Measurements from ENCODE around the gene SRSF3.
"Not testable (repeated sequence)": the region's sequence is repeated elsewhere in the genome, so short reads cannot be mapped to it uniquely, and the experiment has no call there.

Gene SRSF3

DNA sequence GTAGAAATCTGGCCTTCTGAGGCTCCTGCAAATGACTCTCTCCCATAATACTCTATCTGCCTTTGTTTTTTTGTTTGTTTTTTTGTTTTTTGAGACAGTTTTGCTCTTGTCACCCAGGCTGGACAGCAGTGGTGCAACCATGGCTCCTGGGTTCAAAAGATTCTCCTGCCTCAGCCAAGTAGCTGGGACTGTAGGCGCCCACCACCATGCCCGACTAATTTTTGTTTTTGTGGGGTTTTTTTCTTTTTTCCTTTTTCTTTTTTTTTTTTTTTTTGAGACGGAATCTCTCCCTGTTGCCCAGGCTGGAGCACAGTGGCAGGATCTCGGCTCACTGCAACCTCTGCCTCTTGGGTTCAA, 30.3 kb upstream of the SRSF3 start:
- TF ChIP-seq ZNF274 (IDR thresholded peaks at IDR 0.05; ENCODE audit: low read depth, low read length) = no peak
- H3K4me3 ChIP-seq (ENCODE audit: low read length) = no peak overlapping the region

DNA sequence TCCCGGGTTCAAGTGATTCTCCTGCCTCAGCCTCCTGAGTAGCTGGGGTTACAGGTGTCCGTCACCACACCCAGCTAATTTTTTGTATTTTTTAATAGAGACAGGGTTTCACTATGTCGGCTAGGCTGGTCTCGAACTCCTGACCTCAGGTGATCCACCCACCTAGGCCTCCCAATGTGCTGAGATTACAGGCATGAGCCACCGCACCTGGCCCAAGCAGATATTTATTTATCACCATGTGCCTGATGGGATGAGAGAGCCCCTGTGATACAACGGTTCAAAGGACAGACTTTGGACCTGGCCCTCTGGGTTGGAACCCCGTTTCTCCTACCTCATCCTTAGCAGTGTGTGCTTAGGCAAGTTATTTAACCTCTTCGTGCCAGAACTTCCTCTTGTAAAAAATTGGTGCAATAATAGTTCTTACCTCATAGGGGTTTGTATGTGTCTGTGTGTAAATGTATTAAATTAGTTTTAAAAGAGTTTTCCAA, 27.7 kb upstream of the SRSF3 start:
- no peak for TF ChIP-seq ZNF274 (IDR thresholded peaks at IDR 0.05; ENCODE audit: low read depth, low read length)
- no peak overlapping the region for H3K4me3 ChIP-seq (ENCODE audit: low read length)

DNA sequence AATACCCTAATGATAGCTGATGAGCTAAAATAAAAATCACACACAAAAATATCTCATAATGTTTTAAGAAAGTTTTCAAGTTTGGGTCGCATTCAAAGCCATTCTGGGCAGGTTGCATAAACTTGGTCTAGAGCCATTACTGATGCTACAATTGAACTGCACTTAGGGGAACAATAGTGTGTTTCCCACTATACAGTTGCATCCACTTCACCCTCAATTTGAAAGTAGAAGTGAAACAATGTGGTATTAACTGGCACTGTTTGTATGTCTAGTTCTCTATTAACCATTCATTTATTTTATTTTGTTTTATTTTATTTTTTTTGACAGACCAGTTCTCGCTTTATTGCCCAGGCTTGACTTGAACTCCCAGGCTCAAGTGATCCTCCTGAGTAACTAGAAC, 23.9 kb upstream of the SRSF3 start:
- no peak overlapping the region for H3K4me3 ChIP-seq (ENCODE audit: low read length)
- TF ChIP-seq ZNF274 (IDR thresholded peaks at IDR 0.05; ENCODE audit: low read depth, low read length) = no peak

DNA sequence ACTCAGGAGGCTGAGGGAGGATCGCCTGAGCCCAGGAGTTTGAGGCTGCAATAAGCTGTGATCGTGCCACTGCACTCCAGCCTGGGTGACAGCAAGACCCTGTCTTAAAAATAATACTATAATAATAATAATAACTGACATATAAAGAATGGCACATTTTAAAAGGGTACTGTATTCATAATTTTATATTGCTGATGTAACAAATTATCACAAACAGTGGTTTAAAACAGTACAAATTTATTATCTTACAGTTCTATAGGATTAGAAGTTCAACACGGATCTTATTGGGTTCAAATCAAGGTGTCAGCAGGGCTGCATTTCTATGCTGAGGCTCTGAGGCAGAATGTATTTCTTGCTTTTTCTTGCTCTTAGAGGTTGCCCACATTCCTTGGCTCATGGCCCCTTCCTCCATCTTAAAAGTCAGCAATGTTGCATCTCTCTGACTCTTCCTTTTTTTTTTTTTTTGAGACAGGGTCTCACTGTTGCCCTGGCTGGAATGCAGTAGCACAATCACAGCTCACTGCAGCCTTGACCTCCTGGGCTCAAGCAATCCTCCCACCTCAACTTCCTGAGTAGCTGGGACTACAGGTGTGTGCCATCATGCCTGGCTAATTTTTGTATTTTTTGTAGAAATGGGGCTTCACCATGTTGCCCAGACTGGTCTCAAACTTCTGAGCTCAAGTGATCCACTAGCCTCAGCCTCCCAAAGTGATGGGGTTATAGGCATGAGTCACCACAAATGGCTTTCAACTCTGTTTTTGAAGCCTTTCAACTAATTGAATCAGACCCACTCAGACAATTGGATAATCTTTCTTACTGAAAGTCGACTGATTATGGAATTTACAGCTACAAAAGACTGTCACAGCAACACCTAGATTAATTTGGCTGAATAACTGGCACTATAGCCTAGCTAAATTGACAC, 22.8 kb upstream of the SRSF3 start:
- H3K4me3 ChIP-seq (ENCODE audit: low read length) = no peak overlapping the region
- no peak for TF ChIP-seq ZNF274 (IDR thresholded peaks at IDR 0.05; ENCODE audit: low read depth, low read length)

DNA sequence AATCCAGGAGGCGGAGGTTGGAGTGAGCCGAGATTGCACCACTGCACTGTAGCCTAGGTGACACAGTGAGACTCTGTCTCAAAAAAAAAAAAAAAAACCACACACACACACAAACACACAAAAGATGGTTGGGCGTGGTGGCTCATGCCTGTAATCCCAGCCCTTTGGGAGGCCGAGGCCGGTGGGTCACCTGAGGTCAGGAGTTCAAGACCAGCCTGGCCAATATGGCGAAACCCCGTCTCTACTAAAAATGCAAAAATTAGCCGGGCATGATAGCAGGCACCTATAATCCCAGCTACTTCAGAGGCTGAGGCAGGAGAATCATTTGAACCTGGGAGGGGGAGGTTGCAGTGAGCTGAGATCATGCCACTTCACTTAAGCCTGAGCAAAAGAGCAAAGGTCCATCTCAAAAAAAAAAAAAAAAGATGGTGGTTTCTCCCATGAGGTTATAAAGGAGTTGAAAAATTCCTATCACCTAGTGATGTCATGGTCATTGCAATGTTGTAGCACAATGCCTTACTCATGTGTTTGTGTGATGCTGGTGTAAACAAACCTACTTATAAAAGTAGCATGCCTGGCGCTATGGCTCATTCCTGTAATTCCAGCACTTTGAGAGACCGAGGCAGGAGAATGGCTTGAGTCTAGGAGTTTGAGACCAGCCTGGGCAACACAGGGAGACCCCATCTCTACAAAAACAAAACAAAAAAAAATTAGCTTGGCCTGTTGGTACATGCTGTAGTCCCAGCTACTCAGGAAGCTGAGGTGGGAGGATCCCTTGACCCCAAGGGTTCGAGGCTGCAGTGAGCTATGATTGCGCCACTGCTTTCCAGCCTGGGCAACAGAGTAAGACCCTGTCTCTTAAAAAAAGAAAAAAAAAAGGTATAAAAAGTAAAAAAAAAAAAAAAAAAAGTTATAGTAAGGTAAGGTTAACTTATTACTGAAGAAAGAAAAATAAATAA, 21.5 kb upstream of the SRSF3 start:
- H3K4me3 ChIP-seq (ENCODE audit: low read length) = not testable (repeated sequence)

DNA sequence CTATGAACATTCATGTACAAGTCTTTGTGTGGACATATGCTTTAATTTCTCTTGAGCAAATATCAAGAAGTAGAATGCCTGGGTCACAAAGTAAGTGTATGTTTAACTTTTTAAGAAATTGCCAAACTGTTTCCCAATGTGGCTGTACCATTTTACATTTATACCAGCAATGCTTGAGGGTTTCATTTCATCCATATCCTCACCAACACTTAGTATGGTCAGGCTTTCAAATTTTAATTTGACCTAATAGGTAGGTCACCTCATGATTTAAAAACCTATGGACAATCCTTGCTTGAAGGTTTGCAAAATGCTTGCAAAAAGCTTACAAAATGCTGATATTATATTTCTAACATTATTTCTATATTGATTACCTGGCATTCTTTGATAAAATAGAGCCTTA, 19.5 kb upstream of the SRSF3 start:
- no peak for TF ChIP-seq ZNF274 (IDR thresholded peaks at IDR 0.05; ENCODE audit: low read depth, low read length)
- H3K4me3 ChIP-seq (ENCODE audit: low read length) = no peak overlapping the region

DNA sequence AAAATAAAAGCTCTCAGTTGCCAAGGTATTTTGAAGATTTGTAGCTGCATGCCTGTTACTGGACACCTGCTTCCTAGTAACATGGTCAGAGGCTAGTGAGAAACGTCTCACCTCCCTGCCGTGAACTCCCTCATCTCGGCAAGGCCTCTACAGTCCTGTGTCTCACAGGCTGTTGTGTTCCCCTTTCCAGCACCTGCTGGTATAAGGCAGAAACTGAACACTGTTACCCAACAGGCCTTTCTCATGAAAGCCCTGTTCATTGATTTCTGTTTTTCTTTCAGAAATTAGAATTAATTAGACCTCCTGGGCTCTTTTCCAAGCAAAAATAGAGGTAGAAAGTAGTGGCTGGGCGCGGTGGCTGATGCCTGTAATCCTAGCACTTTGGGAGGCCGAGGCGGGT, 17.6 kb upstream of the SRSF3 start:
- no peak for TF ChIP-seq ZNF274 (IDR thresholded peaks at IDR 0.05; ENCODE audit: low read depth, low read length)
- H3K4me3 ChIP-seq (ENCODE audit: low read length) = no peak overlapping the region

DNA sequence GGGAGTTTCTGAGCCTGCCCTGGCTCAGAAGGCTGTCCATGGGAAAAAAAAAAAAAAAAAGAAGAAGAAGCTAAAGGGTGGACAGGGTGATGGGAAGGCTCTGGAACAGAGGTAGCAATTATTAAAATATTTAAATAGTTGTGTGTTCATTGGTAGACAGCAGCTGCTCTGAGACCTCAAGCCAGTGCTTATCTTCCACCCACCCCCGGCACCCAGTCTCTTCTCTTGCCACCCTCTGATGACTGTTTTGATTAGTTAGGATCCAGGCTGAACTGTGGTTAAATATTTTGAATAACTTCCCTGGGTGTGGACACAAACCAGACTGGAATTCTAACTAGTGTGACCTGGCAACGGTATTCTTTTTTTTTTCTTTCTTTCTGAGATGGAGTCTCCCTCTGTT, 16.9 kb upstream of the SRSF3 start:
- no peak overlapping the region for H3K4me3 ChIP-seq (ENCODE audit: low read length)
- TF ChIP-seq ZNF274 (IDR thresholded peaks at IDR 0.05; ENCODE audit: low read depth, low read length) = no peak

DNA sequence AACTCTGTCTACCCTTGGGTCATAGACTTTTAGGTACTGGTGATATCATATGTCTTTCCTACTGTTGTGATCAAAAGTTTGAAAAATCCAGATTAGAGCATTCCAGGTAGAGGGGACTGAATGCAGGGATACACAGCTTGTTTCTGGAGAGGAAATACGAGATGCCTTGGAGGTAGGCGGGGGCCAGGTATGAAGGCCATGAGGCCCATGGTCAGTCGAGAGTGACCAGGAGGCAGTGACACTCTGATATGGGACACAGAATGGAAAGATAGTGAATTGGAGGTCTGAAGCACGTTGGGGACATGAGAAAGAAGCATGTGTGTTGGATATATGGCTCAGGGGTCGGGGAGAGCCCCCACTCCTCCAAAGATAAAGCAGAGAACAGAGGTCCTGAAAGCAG, 16.1 kb upstream of the SRSF3 start:
- H3K4me3 ChIP-seq (ENCODE audit: low read length) = no peak overlapping the region
- TF ChIP-seq ZNF274 (IDR thresholded peaks at IDR 0.05; ENCODE audit: low read depth, low read length) = no peak

DNA sequence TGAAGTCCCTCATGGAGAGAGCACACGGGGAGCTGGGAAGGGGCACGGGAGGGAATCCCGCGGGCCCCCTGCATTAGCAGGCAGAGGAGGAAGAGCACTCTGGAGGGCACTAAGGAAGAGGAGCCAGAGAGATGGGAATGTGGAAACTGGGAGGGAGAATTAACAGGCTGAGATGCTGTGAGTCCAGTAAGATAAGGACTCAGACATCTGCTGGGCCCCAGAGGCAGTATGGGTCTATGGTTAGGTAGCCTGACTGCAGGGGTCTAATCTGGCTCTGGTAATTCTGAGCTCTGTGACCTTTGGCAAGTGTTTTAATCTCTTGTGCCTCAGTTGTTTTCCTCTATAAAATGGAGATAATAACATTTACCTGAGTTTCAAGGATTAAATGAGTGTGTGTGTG, 15.7 kb upstream of the SRSF3 start:
- H3K4me3 ChIP-seq (ENCODE audit: low read length) = no peak overlapping the region
- no peak for TF ChIP-seq ZNF274 (IDR thresholded peaks at IDR 0.05; ENCODE audit: low read depth, low read length)

DNA sequence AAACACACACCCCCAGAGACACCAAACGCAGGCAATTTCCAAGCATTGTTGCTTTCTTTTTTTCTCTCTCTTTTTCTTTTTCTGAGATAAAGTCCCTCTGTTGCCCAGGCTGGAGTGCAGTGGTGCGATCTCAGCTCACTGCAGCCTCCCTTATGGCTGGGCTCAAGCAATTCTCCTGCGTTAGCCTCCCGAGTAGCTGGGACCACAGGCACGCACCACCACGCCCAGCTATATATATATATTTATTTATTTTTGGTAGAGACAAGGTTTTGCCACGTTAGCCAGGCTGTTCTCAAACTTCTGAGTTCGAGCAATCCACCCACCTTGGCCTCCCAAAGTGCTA, 14.0 kb upstream of the SRSF3 start:
- no peak for TF ChIP-seq ZNF274 (IDR thresholded peaks at IDR 0.05; ENCODE audit: low read depth, low read length)
- H3K4me3 ChIP-seq (ENCODE audit: low read length) = no peak overlapping the region

DNA sequence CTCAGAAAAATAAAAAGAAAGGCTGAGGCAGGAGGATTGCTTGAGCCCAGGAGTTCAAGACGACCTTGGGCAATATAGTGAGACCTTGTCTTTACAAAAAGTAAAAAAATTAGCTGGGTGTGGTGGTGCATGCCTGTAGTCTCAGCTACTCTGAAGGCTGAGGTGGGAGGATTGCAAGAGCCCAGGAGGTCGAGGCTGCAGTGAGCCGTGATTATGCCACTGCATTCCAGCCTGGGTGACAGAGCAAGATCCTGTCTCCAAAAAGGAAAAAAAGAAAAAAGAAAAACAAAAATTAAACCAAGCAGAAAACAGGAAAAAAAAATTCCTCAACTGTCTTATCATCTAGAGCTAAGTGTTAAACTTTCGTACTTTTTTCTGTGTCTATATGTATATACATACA, 12.4 kb upstream of the SRSF3 start:
- no peak overlapping the region for H3K4me3 ChIP-seq (ENCODE audit: low read length)
- no peak for TF ChIP-seq ZNF274 (IDR thresholded peaks at IDR 0.05; ENCODE audit: low read depth, low read length)

DNA sequence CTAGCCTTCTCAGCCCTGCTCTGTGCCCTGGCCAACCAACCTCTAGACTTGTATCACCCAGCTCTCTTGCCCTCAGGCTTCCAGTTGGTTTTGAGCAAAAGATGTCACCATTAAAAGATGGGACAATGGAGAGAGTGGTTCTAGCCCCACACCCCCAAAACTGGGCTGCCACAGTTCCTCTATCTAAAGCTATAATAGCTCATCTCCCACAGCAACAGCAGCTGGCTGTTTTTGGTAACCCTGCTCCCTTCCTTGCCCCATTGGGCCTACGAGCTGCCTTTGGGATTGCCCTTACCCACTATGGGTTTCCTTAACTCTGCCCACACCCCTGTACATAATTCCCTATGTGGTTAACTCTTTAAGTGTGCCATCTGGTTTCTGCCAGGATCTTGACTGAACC, 7.6 kb upstream of the SRSF3 start:
- no peak for TF ChIP-seq ZNF274 (IDR thresholded peaks at IDR 0.05; ENCODE audit: low read depth, low read length)
- no peak overlapping the region for H3K4me3 ChIP-seq (ENCODE audit: low read length)

DNA sequence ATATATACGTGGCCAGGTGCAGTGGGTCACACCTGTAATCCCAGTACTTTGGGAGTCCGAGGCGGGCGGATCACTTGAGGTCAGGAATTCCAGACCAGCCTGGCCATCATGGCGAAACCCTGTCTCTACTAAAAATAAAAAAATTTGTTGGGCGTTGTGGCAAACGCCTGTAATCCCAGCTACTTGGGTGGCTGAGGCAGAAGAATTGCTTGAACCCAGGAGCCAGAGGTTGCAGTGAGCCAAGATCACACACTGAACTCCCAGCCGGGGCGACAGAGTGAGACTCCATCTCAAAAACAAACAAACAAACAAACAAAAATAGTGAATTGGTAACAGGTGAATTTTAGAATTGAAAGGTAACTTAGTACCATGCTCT, 5.1 kb upstream of the SRSF3 start:
- H3K4me3 ChIP-seq (ENCODE audit: low read length) = not testable (repeated sequence)

DNA sequence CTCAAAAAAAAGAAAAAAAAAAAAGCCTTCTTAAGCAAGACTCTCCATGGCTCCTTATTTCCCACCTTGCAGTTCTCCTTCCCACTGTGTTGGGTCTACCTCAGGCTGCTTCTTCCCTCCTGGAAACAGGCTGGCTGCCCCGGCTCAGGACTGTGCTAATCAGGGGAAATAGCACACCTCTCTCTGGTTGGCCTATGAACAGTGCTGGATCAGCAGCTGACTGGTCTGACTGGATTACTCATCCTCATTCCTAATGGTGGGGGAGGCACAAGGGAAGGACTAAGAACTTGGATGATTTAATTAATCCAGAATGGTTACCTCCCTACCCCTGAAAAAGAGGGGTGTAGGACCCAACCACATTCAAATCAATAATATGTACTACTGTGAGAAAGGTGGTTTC, 3.9 kb upstream of the SRSF3 start:
- H3K4me3 ChIP-seq (ENCODE audit: low read length) = no peak overlapping the region
- TF ChIP-seq ZNF274 (IDR thresholded peaks at IDR 0.05; ENCODE audit: low read depth, low read length) = no peak

Measured in GM08714 (cell line).